ENCODE data around the gene PRR30. TPM values are rescaled to one million over a fixed set of nuclear protein-coding genes. Genes with fewer than 3 reads are reported as not detected.

The PRR30 gene
- polyA plus RNA-seq, 1 of the 3 experiments (the other 2 are of a cell fraction) = not detected

- no peak overlapping the region for H3K9ac ChIP-seq
- 89% methylated on average over 14 of the region's 14 CpGs for WGBS (ENCODE audit: low lambda C conversion rate)
- CTCF ChIA-PET = interaction anchor here (0.8 to 14.2 kb wide), 26 partner anchors 11 to 251 kb away, joined by 3 to 169 read pairs (median 8); partner anchors contain the start of genes ABHD1, CGREF1, EMILIN1 and KHK
- no peak overlapping the region for H3K4me2 ChIP-seq
- H3K27ac ChIP-seq (ENCODE audit: low read depth in 2 of 2, low read length in 1 of 2) = peak overlapping the region in 1 of 2 experiments; percentile 92; a peak in 1 of 4 replicates
- no peaks in the 10 kb centered on the region for H3K79me2 ChIP-seq (ENCODE audit: insufficient read depth)
- peaks cover 4 to 21% of the 10 kb centered on the region in 2 experiments; a peak in 2 of 4 replicates for H3K4me1 ChIP-seq (ENCODE audit: control insufficient read depth in 1 of 2, insufficient read depth in 2 of 2, low read depth in 1 of 2, low read length in 1 of 2)
- no peaks in the 10 kb centered on the region for H3K9me3 ChIP-seq
- H3K27me3 ChIP-seq (ENCODE audit: insufficient read depth) = no peaks in the 10 kb centered on the region
- H4K20me1 ChIP-seq (ENCODE audit: insufficient read depth) = no peaks in the 10 kb centered on the region
- TF ChIP-seq YY1 (IDR thresholded peaks at IDR 0.05; ENCODE audit: low read depth) (no peak), CHD2 (IDR thresholded peaks at IDR 0.05; ENCODE audit: low read length, partially characterized antibody) (no peak), CTCF (IDR thresholded peaks at IDR 0.05) (no peak), SMC3 (IDR thresholded peaks at IDR 0.05; ENCODE audit: low read depth, low read length) (no peak), SIN3A (IDR thresholded peaks at IDR 0.05; ENCODE audit: borderline replicate concordance, low read depth, low read length) (no peak), EZH2phosphoT487 (IDR thresholded peaks at IDR 0.05; ENCODE audit: borderline replicate concordance, low read depth) (no peak), TAF1 (IDR thresholded peaks at IDR 0.05; ENCODE audit: borderline replicate concordance, low read depth, low read length) (no peak), ELF1 (IDR thresholded peaks at IDR 0.05) (no peak), RAD21 (IDR thresholded peaks at IDR 0.05; ENCODE audit: low read length) (no peak), RFX5 (IDR thresholded peaks at IDR 0.05; ENCODE audit: low read length) (no peak), GABPA (IDR thresholded peaks at IDR 0.05; ENCODE audit: low read depth) (no peak), EP300 (IDR thresholded peaks at IDR 0.05; ENCODE audit: borderline replicate concordance in 1 of 2, low read depth in 1 of 2, low read length in 1 of 2) (no peak), USF2 (IDR thresholded peaks at IDR 0.05; ENCODE audit: borderline replicate concordance, low read depth, low read length) (no peak), TEAD4 (IDR thresholded peaks at IDR 0.05; ENCODE audit: borderline replicate concordance, insufficient read depth) (no peak), FOXJ3 (CRISPR knock-in tag; IDR thresholded peaks at IDR 0.05) (no peak), REST (IDR thresholded peaks at IDR 0.05; ENCODE audit: low read depth, low read length) (no peak), JUND (IDR thresholded peaks at IDR 0.05) (no peak), MXI1 (IDR thresholded peaks at IDR 0.05; ENCODE audit: low read depth, low read length) (no peak), ZBTB33 (IDR thresholded peaks at IDR 0.05; ENCODE audit: borderline replicate concordance, low read depth) (no peak)
- no peaks in the 10 kb centered on the region for H3F3A ChIP-seq (replicated peaks; ENCODE audit: insufficient read depth)
- no peak overlapping the region for H2AFZ ChIP-seq (ENCODE audit: low read depth)
- no peaks in the 10 kb centered on the region for H3K9me2 ChIP-seq
- POLR2A ChIA-PET = interaction anchor here (0.6 to 2.6 kb wide), 4 partner anchors 10 to 263 kb away, joined by 3 to 14 read pairs (median 3); partner anchors contain the start of genes KHK and UCN
- no peaks in the 10 kb centered on the region for H3K36me3 ChIP-seq (replicated peaks in 1 of 2; ENCODE audit: control insufficient read depth in 1 of 2, insufficient read depth in 2 of 2, low read length in 1 of 2)
- no peak for DNase-seq
- no peak overlapping the region for H3K4me3 ChIP-seq (ENCODE audit: low read depth in 2 of 2, low read length in 1 of 2)
These were observed 41.9 kb downstream of the PRR30 start for GRCh38 chr2:27097341-27097740.

All from SK-N-SH (cell line).